ENCODE measurements around the gene PLK3. TPM values are rescaled to one million over a fixed set of nuclear protein-coding genes. Genes with fewer than 3 reads are reported as not detected.
"Not testable (repeated sequence)": the region's sequence is repeated elsewhere in the genome, so short reads cannot be mapped to it uniquely, and the experiment has no call there.

The PLK3 gene
- total and polyA plus RNA-seq, 2 experiments from 2014 or later: 8.7 to 15.1 TPM

- Mint-ChIP-seq H3K4me3 (0 out of 3 replicates have a peak overlapping the region, but pooled peaks have one; percentile 3), H3K9me3 (no peaks in the 10 kb centered on the region), H3K27ac (peak overlapping the region; percentile 50), H3K36me3 (ENCODE audit: low read depth) (no peaks in the 10 kb centered on the region), H3K27me3 (ENCODE audit: insufficient read depth, low read depth, poor library complexity) (peaks cover 3% of the 10 kb centered on the region), H3K4me1 (peaks cover 13% of the 10 kb centered on the region)
- no peak for TF ChIP-seq ZNF114 (CRISPR knock-in tag; IDR thresholded peaks at IDR 0.05)
- TF ChIP-seq STAT1 (IDR thresholded peaks at IDR 0.05; ENCODE audit: unreplicated experiment): no peak
- Histone ChIP-seq H3K27ac (ENCODE audit: low read depth) (0 out of 2 replicates have a peak overlapping the region, but pooled peaks have one; percentile 35), H3K4me3 (no peak overlapping the region), H3F3A (replicated peaks; ENCODE audit: low read depth) (peaks cover 6% of the 10 kb centered on the region), H3K27me3 (ENCODE audit: insufficient read depth) (no peaks in the 10 kb centered on the region), H2AFZ (0 out of 2 replicates have a peak overlapping the region, but pooled peaks have one; percentile 43), H3K9me2 (ENCODE audit: insufficient read depth) (no peaks in the 10 kb centered on the region), H3K36me3 (ENCODE audit: insufficient read depth) (no peaks in the 10 kb centered on the region), H3K79me2 (replicated peaks; ENCODE audit: insufficient read depth) (no peaks in the 10 kb centered on the region), H3K4me1 (ENCODE audit: insufficient read depth) (peaks cover 3% of the 10 kb centered on the region; the same call in 1 of the 2 replicates), H4K20me1 (replicated peaks; ENCODE audit: insufficient read depth) (no peaks in the 10 kb centered on the region), H3K4me2 (no peak overlapping the region)
- peak; percentile 11 for ATAC-seq
- no peak for DNase-seq (ENCODE audit: low spot score)
Observed at GRCh38 chr1:44792736-44793502, 7.3 kb upstream of the PLK3 start.

- H3K79me2 ChIP-seq (replicated peaks; ENCODE audit: insufficient read depth); H3K4me3 Mint-ChIP-seq; ATAC-seq; H3K9me2 ChIP-seq (ENCODE audit: insufficient read depth); DNase-seq (ENCODE audit: low spot score); H3K27me3 Mint-ChIP-seq (ENCODE audit: insufficient read depth, low read depth, poor library complexity); H3K9me3 Mint-ChIP-seq; H3K27me3 ChIP-seq (ENCODE audit: insufficient read depth); H3K27ac ChIP-seq (ENCODE audit: low read depth); H3K27ac Mint-ChIP-seq; H3K4me2 ChIP-seq; H4K20me1 ChIP-seq (replicated peaks; ENCODE audit: insufficient read depth); H2AFZ ChIP-seq; H3K36me3 Mint-ChIP-seq (ENCODE audit: low read depth); H3K4me3 ChIP-seq; H3K36me3 ChIP-seq (ENCODE audit: insufficient read depth): not testable (repeated sequence)
- Histone ChIP-seq H3K4me1 (ENCODE audit: insufficient read depth) (peaks cover 11% of the 10 kb centered on the region; the same call in 1 of the 2 replicates), H3F3A (replicated peaks; ENCODE audit: low read depth) (peaks cover 19% of the 10 kb centered on the region)
- peaks cover 18% of the 10 kb centered on the region for H3K4me1 Mint-ChIP-seq
Observed at GRCh38 chr1:44797886-44798285, 2.3 kb upstream of the PLK3 start.

GRCh38 chr1:44798481-44799365 is 1.5 kb upstream of the PLK3 start:
- peak overlapping the region; percentile 96 for H3K4me2 ChIP-seq
- TF ChIP-seq CREB1 (CRISPR knock-in tag; IDR thresholded peaks at IDR 0.05; ENCODE audit: low read depth): no peak
- TF ChIP-seq ZNF114 (CRISPR knock-in tag; IDR thresholded peaks at IDR 0.05): no peak
- TF ChIP-seq POLR2AphosphoS5 (IDR thresholded peaks at IDR 0.05; ENCODE audit: low read depth): no peak
- no peak for TF ChIP-seq ETS1 (IDR thresholded peaks at IDR 0.05)
- no peak for TF ChIP-seq REST (IDR thresholded peaks at IDR 0.05; ENCODE audit: unreplicated experiment)
- no peak for TF ChIP-seq ZNF331 (CRISPR knock-in tag; IDR thresholded peaks at IDR 0.05; ENCODE audit: low read depth)

More at GRCh38 chr1:44798481-44799365, 1.5 kb upstream of the PLK3 start:
- Histone ChIP-seq H3K36me3 (ENCODE audit: insufficient read depth) (no peaks in the 10 kb centered on the region), H3K27me3 (ENCODE audit: insufficient read depth) (no peaks in the 10 kb centered on the region), H3K9me2 (ENCODE audit: insufficient read depth) (no peaks in the 10 kb centered on the region), H3F3A (replicated peaks; ENCODE audit: low read depth) (peaks cover 19% of the 10 kb centered on the region), H4K20me1 (replicated peaks; ENCODE audit: insufficient read depth) (no peaks in the 10 kb centered on the region), H3K4me1 (ENCODE audit: insufficient read depth) (peaks cover 9% of the 10 kb centered on the region; the same call in 1 of the 2 replicates), H3K27ac (ENCODE audit: low read depth) (peak overlapping the region; percentile 92), H2AFZ (no peak overlapping the region), H3K4me3 (no peak overlapping the region), H3K79me2 (replicated peaks; ENCODE audit: insufficient read depth) (0 out of 2 replicates have a peak, but pooled peaks cover 3% of the 10 kb centered on the region)
- no peak for DNase-seq (ENCODE audit: low spot score)
- H3K36me3 Mint-ChIP-seq (ENCODE audit: low read depth): peaks cover 15% of the 10 kb centered on the region
- peak overlapping the region; percentile 100; the same call in 1 of the 2 replicates for H3K27ac Mint-ChIP-seq
- no peaks in the 10 kb centered on the region for H3K9me3 Mint-ChIP-seq
- H3K27me3 Mint-ChIP-seq (ENCODE audit: insufficient read depth, low read depth, poor library complexity): peaks cover 8% of the 10 kb centered on the region
- peak overlapping the region; percentile 93; the same call in 1 of the 3 replicates for H3K4me3 Mint-ChIP-seq
- H3K4me1 Mint-ChIP-seq: peaks cover 12% of the 10 kb centered on the region
- ATAC-seq: no peak

Measured in GM23338 (cell line).